Common myeloid progenitor, CD34-positive (primary cell): ENCODE data around the gene PLCB3.
"Not testable (repeated sequence)": the region's sequence is repeated elsewhere in the genome, so short reads cannot be mapped to it uniquely, and the experiment has no call there.

Source experiments
- CTCF ChIA-PET: fragments of 350-600 bp; sonication (Branson Sonifier 250); formaldehyde crosslinking; loops from one replicate; lab custom pipeline; 2021; ENCODE audit warnings: antibody characterized with exemption; lab: Charles Lee
- POLR2A ChIA-PET: fragments of 350-600 bp; sonication (Branson Sonifier 250); formaldehyde crosslinking; loops from one replicate; lab custom pipeline; 2021; ENCODE audit warnings: antibody characterized with exemption; lab: Charles Lee
- DNase-seq, 3 donors: peaks; one replicate each; pipeline versions ENCODE4 v3.0.0 to v3.0.0-alpha.2; 2013
- H3K27ac ChIP-seq, 2 experiments: 1 replicate in 1 of 2; 2 replicates in 1 of 2; pipeline ENCODE4 v1.7.0; 2013; ENCODE audit warnings: inconsistent platforms in 2 of 2, low read length in 2 of 2, mild to moderate bottlenecking in 2 of 2, low read depth in 1 of 2, moderate library complexity in 1 of 2; ENCODE audit not compliant: severe bottlenecking in 2 of 2, insufficient read depth in 1 of 2, poor library complexity in 1 of 2
- H3K27me3 ChIP-seq, 5 experiments: replicated peaks in 2 of 5; 1 replicate in 3 of 5; 2 replicates in 2 of 5; pipeline versions ENCODE4 v1.6.1 to v1.7.0; 2013; ENCODE audit warnings: low read length in 4 of 5, mild to moderate bottlenecking in 2 of 5, moderate library complexity in 2 of 5, inconsistent platforms in 1 of 5; ENCODE audit not compliant: insufficient read depth in 5 of 5, control insufficient read depth in 4 of 5
- H3K36me3 ChIP-seq, 4 experiments: 1 replicate in 2 of 4; 2 replicates in 2 of 4; pipeline versions ENCODE4 v1.6.1 to v1.7.0; 2013; ENCODE audit warnings: low read length in 3 of 4, control low read depth in 1 of 4, mild to moderate bottlenecking in 1 of 4; ENCODE audit not compliant: control insufficient read depth in 4 of 4, insufficient read depth in 4 of 4
- H3K4me1 ChIP-seq, 4 experiments: 1 replicate in 3 of 4; 2 replicates in 1 of 4; pipeline versions ENCODE4 v1.6.1 to v1.7.1; 2013; ENCODE audit warnings: low read length in 3 of 4, mild to moderate bottlenecking in 3 of 4, control low read depth in 1 of 4, inconsistent platforms in 1 of 4, moderate library complexity in 1 of 4; ENCODE audit not compliant: control insufficient read depth in 4 of 4, insufficient read depth in 4 of 4; ENCODE audit errors: control extremely low read depth in 1 of 4
- H3K4me3 ChIP-seq, 7 experiments: 1 replicate in 4 of 7; 2 replicates in 3 of 7; pipeline versions ENCODE4 v1.5.1 to v1.7.0; 2013; ENCODE audit warnings: mild to moderate bottlenecking in 7 of 7, low read length in 6 of 7, moderate library complexity in 6 of 7, inconsistent platforms in 2 of 7, low read depth in 2 of 7, control low read depth in 1 of 7; ENCODE audit not compliant: insufficient read depth in 4 of 7, control insufficient read depth in 1 of 7; ENCODE audit errors: extremely low read depth in 1 of 7
- H3K9me3 ChIP-seq, 5 experiments: 1 replicate in 4 of 5; 2 replicates in 1 of 5; pipeline versions ENCODE4 v1.6.1 to v1.7.1; 2013; ENCODE audit warnings: low read length in 4 of 5, mild to moderate bottlenecking in 2 of 5, inconsistent platforms in 1 of 5, low read depth in 1 of 5, moderate library complexity in 1 of 5; ENCODE audit not compliant: control insufficient read depth in 4 of 5, insufficient read depth in 2 of 5; ENCODE audit errors: control extremely low read depth in 1 of 5
- WGBS: methylation state at CpG from one replicate; pipeline ENCODE4 v1.1.5; 2013; ENCODE audit not compliant: insufficient coverage; 5-methylcytosine and 5-hydroxymethylcytosine counted together

The PLCB3 gene

DNA sequence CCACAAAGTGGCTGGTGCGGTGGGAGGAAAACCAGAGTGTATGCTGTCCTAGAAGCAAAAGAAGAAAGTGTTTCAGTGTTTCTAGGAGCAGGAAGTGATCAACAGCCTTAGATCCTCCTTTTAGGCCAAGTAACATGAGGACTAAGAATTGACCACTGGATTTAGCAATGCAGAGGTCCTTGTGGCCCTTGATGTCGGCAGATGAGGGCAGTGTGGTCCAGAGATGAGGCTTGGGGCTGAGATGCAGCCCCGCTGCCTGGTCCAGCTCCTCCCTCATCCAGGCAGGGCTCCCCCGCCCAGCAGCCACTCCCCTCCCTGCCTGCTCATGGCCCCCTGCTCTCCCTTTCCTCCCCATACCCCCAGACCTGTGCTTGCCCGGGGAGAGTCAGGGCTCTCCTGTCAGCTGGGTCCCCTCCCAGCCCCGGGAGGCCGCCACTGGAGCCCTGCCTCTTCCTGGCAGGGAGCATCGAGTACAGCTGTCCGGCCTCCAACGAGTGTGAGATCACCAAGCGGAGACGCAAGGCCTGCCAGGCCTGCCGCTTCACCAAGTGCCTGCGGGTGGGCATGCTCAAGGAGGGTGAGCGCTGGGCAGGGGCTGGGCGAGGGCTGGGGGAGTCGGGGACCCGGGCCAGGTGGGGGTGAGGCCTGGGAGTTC lies 62.3 kb downstream of the PLCB3 start:
- Histone ChIP-seq H3K27ac (no peak overlapping the region), H3K4me1 (peaks cover 0 to 18% (median 18%) of the 10 kb centered on the region in 4 experiments), H3K9me3 (no peaks in the 10 kb centered on the region), H3K36me3 (peaks cover 13 to 46% (median 19%) of the 10 kb centered on the region in 4 experiments), H3K27me3 (no peaks in the 10 kb centered on the region), H3K4me3 (no peak overlapping the region)
- CTCF ChIA-PET, result interaction anchor here (1.0 to 8.7 kb wide), 3 partner anchors 19 to 44 kb away, joined by 3 to 133 read pairs (median 4); no protein-coding TSS in a partner anchor
- no peak for DNase-seq
- POLR2A ChIA-PET, result no interaction called here
- WGBS, result 98% methylated on average over 9 of the region's 18 CpGs

DNA sequence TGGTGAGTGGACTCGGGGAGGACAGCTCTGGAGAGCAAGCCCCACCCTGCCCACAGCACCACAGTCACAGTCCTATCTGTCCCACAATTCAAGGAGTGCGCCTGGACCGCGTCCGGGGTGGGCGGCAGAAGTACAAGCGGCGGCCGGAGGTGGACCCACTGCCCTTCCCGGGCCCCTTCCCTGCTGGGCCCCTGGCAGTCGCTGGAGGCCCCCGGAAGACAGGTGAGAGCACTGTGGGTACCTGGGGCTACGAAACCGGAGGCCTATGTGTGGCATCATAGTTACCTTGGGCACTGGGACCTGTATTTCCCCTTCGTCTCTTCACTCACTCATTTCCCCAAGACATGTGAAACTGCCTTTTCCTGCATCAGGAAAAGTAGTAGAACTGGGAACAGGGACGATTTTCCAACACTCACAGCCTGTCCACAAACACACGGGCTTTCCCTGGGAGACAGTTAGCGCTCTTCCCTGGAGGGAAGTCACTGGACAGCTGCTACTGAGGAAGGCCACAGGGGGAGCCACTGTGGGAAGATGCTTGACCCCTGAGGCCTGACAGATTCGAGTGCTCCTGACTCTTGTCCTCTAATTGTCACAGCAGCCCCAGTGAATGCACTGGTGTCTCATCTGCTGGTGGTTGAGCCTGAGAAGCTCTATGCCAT lies 62.9 kb downstream of the PLCB3 start:
- Histone ChIP-seq H3K4me1 (peaks cover 0 to 24% (median 23%) of the 10 kb centered on the region in 4 experiments), H3K36me3 (peaks cover 13 to 46% (median 19%) of the 10 kb centered on the region in 4 experiments), H3K27ac (no peak overlapping the region), H3K27me3 (no peaks in the 10 kb centered on the region), H3K4me3 (no peak overlapping the region), H3K9me3 (no peaks in the 10 kb centered on the region)
- ChIA-PET CTCF (interaction anchor here (0.9 to 8.7 kb wide), 4 partner anchors 18 to 43 kb away, joined by 3 to 133 read pairs (median 4); no protein-coding TSS in a partner anchor), POLR2A (no interaction called here)
- 97% methylated on average over 15 of the region's 19 CpGs for WGBS
- DNase-seq, result no peak

DNA sequence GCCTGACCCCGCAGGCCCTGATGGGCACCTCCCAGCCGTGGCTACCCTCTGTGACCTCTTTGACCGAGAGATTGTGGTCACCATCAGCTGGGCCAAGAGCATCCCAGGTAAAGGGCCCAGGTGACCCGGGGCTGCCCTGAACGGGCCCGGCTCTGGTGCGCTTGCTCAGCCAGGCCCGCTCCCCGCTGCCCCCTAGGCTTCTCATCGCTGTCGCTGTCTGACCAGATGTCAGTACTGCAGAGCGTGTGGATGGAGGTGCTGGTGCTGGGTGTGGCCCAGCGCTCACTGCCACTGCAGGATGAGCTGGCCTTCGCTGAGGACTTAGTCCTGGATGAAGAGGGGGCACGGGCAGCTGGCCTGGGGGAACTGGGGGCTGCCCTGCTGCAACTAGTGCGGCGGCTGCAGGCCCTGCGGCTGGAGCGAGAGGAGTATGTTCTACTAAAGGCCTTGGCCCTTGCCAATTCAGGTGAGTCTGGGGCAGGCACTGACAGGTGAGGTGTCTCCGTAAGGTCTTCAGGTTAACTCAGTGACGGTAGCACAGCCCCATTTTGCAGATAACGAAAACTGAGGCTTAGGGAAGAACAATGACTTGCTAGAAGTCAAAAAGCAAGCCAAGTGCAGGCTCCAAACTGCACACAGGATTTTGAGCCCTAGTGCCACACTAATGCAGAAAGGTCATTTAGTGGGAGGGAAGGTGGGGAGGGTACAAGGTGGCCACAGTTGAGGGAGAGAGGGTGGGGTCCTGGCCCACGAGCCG lies 63.7 kb downstream of the PLCB3 start:
- over 99% methylated on average over 22 of the region's 24 CpGs for WGBS
- ChIA-PET POLR2A (no interaction called here), CTCF (interaction anchor here (0.9 to 8.7 kb wide), 3 partner anchors 17 to 40 kb away, joined by 3 to 133 read pairs (median 52); no protein-coding TSS in a partner anchor)
- Histone ChIP-seq H3K27me3 (no peaks in the 10 kb centered on the region), H3K36me3 (peaks cover 13 to 46% (median 19%) of the 10 kb centered on the region in 4 experiments), H3K4me1 (peaks cover 0 to 28% (median 27%) of the 10 kb centered on the region in 4 experiments), H3K27ac (no peak overlapping the region), H3K4me3 (no peak overlapping the region), H3K9me3 (no peaks in the 10 kb centered on the region)
- DNase-seq, result no peak

DNA sequence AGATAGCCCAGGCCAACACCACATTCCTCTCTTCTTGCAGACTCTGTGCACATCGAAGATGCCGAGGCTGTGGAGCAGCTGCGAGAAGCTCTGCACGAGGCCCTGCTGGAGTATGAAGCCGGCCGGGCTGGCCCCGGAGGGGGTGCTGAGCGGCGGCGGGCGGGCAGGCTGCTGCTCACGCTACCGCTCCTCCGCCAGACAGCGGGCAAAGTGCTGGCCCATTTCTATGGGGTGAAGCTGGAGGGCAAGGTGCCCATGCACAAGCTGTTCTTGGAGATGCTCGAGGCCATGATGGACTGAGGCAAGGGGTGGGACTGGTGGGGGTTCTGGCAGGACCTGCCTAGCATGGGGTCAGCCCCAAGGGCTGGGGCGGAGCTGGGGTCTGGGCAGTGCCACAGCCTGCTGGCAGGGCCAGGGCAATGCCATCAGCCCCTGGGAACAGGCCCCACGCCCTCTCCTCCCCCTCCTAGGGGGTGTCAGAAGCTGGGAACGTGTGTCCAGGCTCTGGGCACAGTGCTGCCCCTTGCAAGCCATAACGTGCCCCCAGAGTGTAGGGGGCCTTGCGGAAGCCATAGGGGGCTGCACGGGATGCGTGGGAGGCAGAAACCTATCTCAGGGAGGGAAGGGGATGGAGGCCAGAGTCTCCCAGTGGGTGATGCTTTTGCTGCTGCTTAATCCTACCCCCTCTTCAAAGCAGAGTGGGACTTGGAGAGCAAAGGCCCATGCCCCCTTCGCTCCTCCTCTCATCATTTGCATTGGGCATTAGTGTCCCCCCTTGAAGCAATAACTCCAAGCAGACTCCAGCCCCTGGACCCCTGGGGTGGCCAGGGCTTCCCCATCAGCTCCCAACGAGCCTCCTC lies 64.6 kb downstream of the PLCB3 start:
- H3K27ac ChIP-seq, result peak overlapping the region in 1 of 2 experiments; percentile 95
- peak overlapping the region in 1 of 7 experiments; percentile 91 for H3K4me3 ChIP-seq
- WGBS, result 91% methylated on average over 14 of the region's 25 CpGs
- not testable (repeated sequence) for H3K27me3 ChIP-seq, DNase-seq, H3K9me3 ChIP-seq
- H3K36me3 ChIP-seq, result peaks cover 13 to 51% (median 23%) of the 10 kb centered on the region in 4 experiments
- CTCF ChIA-PET, result interaction anchor here (0.7 to 8.7 kb wide), 11 partner anchors 9 to 338 kb away, joined by 3 to 133 read pairs (median 4); partner anchors contain the start of genes BAD, FERMT3 and RPS6KA4
- H3K4me1 ChIP-seq, result peaks cover 0 to 28% (median 27%) of the 10 kb centered on the region in 4 experiments
- POLR2A ChIA-PET, result interaction anchor here (2.1 kb wide), 1 partner anchor 44 kb away, joined by 6 read pairs; the partner anchor contains the start of gene RPS6KA4

DNA sequence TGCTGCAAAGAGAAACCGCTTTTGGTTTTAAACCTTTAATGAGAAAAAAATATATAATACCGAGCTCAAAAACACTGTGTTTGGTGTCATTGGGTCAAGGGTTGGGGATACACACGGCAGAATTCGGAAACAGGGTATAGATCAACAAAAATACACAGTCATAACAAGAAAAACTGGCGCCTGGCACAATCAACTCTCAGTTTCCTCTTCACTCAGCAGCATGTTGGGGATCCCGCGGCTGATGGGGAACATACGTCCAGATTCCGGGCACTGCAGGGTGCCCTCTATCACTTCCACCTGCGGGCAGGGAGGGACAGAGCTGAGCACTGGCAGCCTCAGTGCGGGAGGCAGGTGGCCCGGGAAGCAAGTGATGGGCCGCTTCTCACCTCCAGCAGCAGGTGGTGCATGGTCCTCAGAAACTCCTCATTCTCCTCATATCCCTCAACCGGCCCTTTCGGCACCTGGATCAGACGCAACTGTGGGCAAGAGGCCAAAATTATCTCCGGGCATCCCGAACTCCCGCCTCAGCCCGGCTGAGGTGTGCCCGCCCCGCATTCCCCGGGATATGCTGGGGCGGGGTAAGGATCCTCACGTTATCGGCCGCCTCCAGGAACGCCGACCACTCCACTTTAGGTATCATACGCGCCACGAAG lies 65.5 kb downstream of the PLCB3 start:
- WGBS, result 6% methylated on average over 29 of the region's 32 CpGs
- Histone ChIP-seq H3K4me3 (peak overlapping the region; percentile 64 to 91 (median 86)), H3K27ac (peak overlapping the region; percentile 87 to 95), H3K4me1 (peaks cover 0 to 28% (median 27%) of the 10 kb centered on the region in 4 experiments), H3K9me3 (no peaks in the 10 kb centered on the region), H3K36me3 (peaks cover 17 to 54% (median 25%) of the 10 kb centered on the region in 4 experiments), H3K27me3 (no peaks in the 10 kb centered on the region)
- CTCF ChIA-PET, result interaction anchor here (0.7 to 8.7 kb wide), 18 partner anchors 9 to 337 kb away, joined by 3 to 133 read pairs (median 4); partner anchors contain the start of genes BAD, FERMT3 and RPS6KA4
- DNase-seq, result peak in 2 of 3 donors; percentile 48 to 65
- POLR2A ChIA-PET, result interaction anchor here (0.9 to 2.3 kb wide), 9 partner anchors 12 to 109 kb away, joined by 3 to 18 read pairs (median 6); partner anchors contain the start of genes CCDC88B, ESRRA, FKBP2 and RPS6KA4
